HUDEP-2 (cell line): ENCODE results near the gene GNL2.
A peak's percentile ranks its signal among the peaks of the same experiment; 100 is the strongest.

Experiments
- DNase-seq, 76 experiments: peaks; one replicate each; lab custom pipeline; 2025; ENCODE audit not compliant: unreplicated experiment in 76 of 76; lab: John Stamatoyannopoulos, UW

Gene GNL2

GRCh38 chr1:37595440-37596181, at the start of gene GNL2:
Gene GNL2 (minus strand): TSS chr1:37595937. CDS start chr1:37595822, 115 bp downstream.
- peak in 75 of 76 experiments; percentile 12 to 96 (median 89) for DNase-seq

GRCh38 chr1:37641059-37641458, 45.3 kb upstream of the GNL2 start:
- no peak for DNase-seq

- DNase-seq, result no peak
These were observed 40.7 kb upstream of the GNL2 start for GRCh38 chr1:37636435-37636834.

GRCh38 chr1:37634992-37635902, 39.5 kb upstream of the GNL2 start:
- DNase-seq, result no peak

- DNase-seq, result no peak
These were observed 38.7 kb upstream of the GNL2 start, which contains the start of gene RSPO1 for GRCh38 chr1:37634244-37634991. Gene RSPO1 (minus strand): TSS chr1:37634892. CDS start chr1:37629661, 5,231 bp downstream.

- no peak for DNase-seq
These were observed 38.2 kb upstream of the GNL2 start for GRCh38 chr1:37633938-37634243.

GRCh38 chr1:37633040-37633937, 37.6 kb upstream of the GNL2 start:
- DNase-seq, result no peak

- no peak for DNase-seq
These were observed 35.3 kb upstream of the GNL2 start for GRCh38 chr1:37631036-37631435.

- DNase-seq, result no peak
These were observed 34.8 kb upstream of the GNL2 start for GRCh38 chr1:37630426-37631028.

- DNase-seq, result no peak
These were observed 34.1 kb upstream of the GNL2 start for GRCh38 chr1:37629726-37630425.

GRCh38 chr1:37629008-37629407, 33.3 kb upstream of the GNL2 start:
- DNase-seq, result no peak

GRCh38 chr1:37628026-37628556, 32.4 kb upstream of the GNL2 start:
- DNase-seq, result no peak

- peak in 1 of 76 experiments; percentile 5 for DNase-seq
These were observed 26.4 kb upstream of the GNL2 start for GRCh38 chr1:37622131-37622530.

GRCh38 chr1:37621326-37621870, 25.7 kb upstream of the GNL2 start:
- no peak for DNase-seq

GRCh38 chr1:37620707-37621106, 25.0 kb upstream of the GNL2 start:
- DNase-seq, result no peak

GRCh38 chr1:37616330-37616729, 20.6 kb upstream of the GNL2 start:
- no peak for DNase-seq

- DNase-seq, result no peak
These were observed 18.4 kb upstream of the GNL2 start for GRCh38 chr1:37614105-37614504.

- no peak for DNase-seq
These were observed 16.4 kb upstream of the GNL2 start for GRCh38 chr1:37612186-37612585.

- no peak for DNase-seq
These were observed 14.3 kb upstream of the GNL2 start for GRCh38 chr1:37609994-37610393.
